Skin of body (tissue), 2 donors: Measurements from ENCODE around the gene RYR2. TPM values are rescaled to one million over a fixed set of nuclear protein-coding genes. Genes with fewer than 3 reads are reported as not detected.
"Not testable (repeated sequence)": the region's sequence is repeated elsewhere in the genome, so short reads cannot be mapped to it uniquely, and the experiment has no call there.

Experiments
- DNase-seq: peaks from one replicate; lab custom pipeline; 2025; lab: John Stamatoyannopoulos, UW
- total RNA-seq: library from RNA; depleted of rRNA; stranded (reverse); fragments of >200 nt; gene quantifications from one replicate; pipeline ENCODE4 v1.2.3, GENCODE V29; 2014

Gene RYR2
- total RNA-seq, 1 donor from 2014 or later, result 1.1 TPM

DNA sequence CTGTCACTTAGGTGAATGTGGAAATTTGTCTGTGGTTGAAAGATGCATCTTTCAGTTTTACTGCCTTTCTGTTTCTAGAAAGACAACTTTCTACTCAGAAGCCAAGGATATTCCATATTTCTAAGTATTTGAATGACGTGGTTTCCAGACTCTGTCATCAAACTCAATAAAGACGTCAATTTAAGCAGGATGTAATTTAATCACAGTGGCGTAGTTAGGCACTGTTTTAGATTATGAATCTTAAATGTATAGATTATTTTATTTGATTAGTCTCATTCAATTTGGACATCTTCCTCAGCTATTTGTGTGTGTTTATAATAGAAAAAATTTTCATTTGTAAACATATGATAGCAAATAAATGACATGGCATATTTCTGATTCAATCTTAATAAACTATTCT is 298.9 kb downstream of the RYR2 start:
- no peak for DNase-seq

DNA sequence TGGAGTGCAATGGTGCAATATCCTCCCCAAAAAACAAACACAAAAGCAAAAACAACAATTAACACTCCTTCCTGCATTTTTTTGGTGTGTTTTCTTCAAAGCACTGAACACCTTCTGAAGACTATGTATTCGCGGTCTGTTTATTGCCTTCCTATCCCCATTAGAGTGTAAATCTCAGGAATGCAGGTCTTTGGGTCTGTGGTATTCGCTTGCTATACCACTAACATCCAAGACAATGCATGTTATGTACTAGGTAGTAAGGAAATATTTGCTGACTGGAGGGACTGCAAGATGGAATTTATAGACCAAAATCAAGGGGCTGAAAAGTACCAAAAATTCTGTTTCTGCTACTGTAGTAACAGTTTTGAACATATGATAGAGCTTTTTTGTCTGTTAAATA is 299.4 kb downstream of the RYR2 start:
- no peak for DNase-seq

DNA sequence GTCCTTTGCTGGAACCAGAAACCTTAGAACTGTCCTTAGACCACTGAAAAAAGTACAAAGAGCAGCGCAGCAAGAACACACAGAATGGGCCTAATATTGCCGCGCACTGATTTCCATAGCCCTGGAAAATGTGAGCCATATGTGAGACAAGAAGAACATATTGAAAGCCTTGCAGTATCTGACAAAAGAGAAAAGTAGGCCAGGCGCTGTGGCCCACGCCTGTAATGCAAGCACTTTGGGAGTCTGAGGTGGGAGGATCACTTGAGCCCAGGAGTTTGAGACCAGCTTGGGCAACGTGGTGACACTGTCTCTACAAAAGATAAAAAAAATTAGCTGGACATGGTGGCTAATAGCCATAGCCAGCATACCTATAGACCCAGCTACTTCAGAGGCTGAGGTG is 300.7 kb downstream of the RYR2 start:
- DNase-seq, result no peak

DNA sequence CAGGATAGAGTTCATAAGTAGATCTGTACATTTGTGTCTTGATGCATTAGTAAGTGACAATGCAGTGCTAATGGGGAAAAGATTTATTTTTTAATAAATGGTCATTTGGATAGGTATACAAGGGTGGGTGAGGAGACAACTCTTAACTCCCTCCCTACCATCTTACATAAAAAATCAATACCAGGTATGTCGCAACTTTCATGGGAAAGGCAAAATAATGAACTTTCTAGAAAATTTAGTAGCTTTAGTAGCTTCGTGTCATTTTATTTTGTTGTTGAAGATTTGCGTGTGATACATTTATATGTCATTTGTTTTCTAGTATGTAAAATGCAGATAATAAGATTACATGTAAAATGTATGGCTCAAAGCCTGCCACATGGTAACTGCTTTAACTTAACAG is 310.8 kb downstream of the RYR2 start:
- no peak for DNase-seq

DNA sequence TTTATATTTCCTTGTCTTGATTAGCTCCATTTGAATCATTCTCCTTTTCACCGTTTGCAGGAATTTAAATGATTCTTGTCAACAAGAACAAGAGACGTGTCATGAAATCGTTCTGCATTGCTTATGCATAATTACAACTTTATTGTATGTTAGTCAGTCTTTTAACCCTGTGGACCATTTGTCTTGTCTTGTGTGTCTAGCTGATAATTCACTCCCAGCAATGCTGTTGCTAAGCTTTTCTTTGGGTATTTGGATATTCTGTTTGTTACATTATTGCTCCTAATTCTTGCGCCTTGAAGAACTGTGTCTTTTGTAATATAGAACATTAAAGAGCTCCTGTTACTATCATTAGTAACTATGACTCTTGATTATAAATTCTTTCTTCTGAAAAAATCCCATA is 311.9 kb downstream of the RYR2 start:
- no peak for DNase-seq

DNA sequence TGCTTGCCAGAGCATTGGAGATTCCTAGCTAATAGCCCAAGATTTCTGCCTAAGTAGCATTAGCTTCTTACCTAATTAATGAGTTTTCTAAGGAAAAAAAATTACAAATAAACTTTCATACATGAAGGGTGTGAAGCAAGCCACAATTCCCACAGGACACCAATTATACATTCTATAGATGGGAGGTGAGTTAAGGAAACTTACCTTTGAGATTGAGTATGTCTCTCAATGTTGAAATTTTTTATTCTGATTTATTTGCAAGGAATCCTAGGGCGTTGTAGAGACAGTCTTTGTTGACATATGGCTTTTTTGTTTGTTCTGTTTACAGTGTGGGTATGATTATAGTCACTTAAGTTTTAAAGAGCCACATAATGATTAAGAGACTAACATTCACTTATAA is 313.0 kb downstream of the RYR2 start:
- no peak for DNase-seq

DNA sequence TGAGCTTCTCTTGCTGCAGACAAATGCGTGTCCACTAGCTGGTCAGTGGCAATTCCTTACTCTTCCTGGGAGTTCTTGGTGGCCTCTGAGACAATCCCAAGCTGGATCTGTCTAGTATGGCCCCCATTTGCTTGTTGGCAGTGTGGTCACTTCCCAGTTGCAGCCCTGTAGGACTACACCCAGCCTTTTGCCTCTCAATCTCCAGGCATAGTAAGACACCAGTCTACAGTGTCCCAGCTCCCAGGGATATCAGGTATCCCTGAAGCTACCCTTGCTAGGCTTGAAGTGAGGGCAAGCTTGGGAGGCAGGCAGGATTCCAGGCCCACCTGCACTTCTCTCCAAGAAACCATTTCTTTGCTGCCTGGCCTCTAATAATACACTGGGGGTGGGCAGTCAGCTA is 316.6 kb downstream of the RYR2 start:
- DNase-seq, result no peak

DNA sequence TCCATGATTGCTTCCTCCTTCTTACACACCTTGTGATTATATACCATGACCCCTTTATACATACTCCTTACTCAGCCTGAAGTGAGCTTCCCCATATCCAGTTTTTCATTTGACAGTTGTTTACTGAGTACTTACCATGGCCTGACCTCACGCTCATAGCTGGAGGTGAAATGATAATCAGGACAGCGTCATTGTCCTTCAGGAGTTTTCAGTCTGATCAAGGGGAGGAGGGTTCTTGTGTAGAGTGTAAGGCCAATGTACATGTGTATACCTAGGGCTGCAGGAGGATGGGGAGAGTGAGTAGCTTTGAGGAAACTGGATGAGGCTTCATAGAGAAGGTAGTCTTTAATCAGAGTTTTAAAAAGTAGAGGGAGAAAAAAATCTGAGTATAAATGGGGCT is 325.8 kb downstream of the RYR2 start:
- no peak for DNase-seq

DNA sequence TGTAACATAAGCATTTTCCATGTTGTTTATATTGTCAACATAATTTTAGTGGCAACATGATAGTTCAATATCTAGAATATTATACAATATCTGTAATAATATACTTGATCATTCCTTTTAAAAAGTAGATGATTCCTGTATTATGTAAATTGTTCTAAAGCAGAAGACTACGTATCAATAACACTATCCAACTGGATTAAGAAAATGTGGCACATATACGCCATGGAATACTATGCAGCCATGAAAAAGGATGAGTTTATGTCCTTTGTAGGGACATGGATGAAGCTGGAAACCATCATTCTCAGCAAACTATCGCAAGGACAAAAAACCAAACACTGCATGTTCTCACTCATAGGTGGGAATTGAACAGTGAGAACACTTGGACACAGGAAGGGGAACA is 329.5 kb downstream of the RYR2 start:
- DNase-seq, result not testable (repeated sequence)

DNA sequence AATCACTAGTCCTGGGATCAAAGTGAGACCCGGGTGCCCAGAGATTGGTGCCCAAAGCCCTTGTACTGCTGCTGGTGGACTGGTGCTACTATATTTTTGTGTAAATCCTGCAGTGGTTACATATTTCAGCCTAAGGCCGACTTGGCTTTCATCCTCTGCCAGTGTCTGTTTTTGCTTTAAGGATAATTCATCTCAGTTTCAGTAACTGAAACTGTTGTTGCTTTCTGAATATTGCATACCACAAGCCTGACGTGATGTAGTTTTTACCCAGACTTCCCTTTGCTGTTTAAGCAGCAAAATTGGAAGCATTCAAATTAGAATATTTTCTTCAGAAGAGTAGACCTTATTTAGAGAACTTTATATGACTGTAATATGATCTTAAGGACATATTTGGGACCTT is 341.8 kb downstream of the RYR2 start:
- DNase-seq, result peak; percentile 92

DNA sequence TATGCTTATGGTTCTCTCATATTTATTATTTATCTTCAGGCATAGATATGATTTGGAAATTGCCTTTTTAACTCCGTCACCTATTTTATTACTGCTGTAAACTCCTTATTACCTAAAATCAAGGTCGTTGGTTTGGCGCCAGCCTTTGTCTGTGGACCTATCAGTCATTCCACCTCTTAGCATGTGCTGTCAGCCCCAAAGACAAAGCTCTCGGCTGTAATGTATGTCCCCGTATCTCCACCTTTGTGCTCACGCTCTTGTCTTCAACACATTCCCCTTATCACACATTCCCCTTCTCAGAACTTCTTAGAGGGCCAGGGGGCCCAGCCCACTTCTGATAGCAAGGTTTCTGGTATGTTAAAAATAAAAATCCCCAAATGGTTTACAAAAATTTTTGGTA is 342.2 kb downstream of the RYR2 start:
- no peak for DNase-seq

DNA sequence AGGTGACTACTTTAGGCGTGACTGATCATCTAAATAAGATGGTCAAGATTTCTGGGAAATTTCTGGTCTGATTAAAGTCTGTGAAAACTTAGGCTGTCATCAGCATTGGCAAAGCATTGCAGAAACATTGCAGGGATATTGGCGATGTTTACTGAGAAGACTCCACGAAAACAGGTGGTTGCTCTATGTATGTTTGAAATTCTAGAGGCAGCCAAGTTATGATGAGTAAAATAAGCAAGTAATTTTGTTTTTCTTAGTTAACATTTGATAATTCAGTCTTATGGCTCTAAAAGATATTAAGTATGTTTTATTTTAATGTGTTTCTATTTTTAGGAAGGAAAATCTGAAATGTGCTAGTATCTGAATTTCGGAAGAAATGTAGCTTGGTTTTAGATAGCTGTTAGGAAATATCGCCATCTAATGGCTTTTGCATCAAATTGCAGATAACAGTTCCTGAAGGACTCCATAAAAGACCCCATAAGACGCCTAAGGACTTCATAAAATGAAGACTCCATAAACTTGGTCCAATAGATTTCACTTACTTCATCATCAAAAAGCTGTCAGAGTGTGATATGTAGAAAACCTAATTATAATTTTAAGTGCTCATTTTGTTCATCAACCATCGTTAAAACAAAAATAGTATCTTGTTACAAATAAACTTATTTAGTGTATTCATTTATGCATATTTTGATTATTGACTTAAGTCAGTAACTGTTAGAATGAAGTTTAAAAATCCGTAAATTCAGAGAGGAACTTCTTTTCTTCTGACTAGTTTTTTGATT is 344.6 kb downstream of the RYR2 start:
- peak; percentile 38 for DNase-seq

DNA sequence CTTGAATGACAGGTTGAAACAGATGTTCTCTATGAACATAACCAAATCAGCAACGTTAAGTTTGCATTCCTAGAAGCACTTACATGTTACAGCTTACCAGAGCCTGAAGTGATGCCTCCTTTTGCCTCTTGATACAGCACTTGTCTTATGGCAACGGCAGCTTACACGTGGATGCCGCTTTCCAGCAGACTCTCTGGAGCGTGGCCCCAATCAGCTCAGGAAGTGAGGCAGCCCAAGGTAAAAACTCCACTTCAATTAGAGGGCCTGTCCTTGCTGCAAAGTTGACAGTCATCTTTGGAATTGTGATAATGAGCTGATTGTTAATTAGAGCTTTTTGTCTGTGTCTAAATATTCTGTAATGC is 345.1 kb downstream of the RYR2 start:
- no peak for DNase-seq

DNA sequence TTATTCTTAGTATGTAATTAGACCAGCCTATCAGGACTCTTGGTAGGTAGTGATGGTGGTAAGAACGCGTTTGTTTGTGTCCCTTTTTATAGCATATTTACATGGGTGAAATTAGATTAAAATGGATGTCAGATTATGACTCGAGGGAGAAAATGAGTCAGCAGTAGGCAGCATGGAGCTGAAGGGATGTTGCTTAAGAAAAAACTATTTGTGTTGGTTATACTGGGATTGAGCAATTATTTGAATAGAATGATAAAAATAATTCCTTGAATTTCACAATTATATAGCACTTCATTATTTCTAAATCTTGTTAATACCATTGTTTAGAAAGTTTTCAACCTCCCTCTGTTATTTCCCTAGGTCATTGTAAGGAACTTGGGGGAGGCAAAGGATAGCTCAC is 348.8 kb downstream of the RYR2 start:
- no peak for DNase-seq

DNA sequence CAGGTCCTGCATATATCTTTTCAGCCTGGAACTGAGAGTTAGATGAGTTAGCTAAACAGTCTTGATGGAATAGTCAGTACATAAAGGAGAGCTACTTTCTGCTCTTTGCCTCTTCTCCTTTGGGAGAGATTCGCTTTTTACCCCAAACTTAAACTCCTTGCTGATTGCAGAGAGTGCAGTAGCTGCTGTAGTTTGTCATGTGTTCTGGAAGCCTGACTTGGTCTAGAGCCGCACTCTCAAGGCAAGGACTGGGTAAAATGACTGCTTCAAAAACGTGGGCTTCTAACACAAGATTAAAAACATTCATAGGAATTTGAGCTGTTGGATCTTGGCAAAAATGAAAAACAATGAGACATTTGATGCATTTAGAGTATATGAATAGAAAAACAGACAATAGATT is 351.6 kb downstream of the RYR2 start:
- DNase-seq, result no peak

DNA sequence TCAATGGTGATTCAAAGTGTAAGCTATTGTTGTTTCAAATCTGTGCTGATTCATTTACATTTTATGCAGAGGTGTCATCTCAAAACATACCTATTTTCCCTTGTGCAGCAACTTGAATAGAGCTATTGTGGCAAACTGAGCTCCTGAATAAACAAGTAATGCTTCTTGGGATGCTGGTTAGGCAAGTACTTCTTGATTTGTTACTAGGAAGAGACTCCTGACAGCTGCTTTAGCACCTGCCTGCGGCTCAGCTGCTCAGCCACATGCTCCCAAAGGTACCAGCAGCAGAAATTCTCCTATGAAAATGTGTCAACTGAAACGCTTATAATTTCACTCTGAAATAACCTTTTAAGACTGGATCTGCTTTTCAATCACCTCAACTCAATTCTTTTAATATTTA is 352.3 kb downstream of the RYR2 start:
- no peak for DNase-seq

DNA sequence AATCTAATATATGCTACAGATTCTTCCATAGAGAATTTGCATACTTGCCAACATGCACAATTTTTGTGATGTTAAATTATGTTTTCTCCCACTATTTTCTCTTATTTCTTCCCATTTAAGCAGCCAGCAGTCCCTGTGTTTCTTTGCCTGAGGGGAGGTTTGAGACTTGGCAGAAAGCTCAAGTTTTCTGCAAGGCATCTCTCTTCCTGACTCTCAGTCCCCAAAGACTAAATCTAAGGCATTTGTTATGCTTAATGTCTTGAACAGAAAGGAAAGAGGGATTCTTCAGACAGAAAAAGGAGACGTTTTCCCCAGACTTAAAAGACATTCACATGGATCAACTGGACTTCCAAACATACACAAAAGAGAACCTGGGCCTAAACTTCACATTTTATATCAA is 354.4 kb downstream of the RYR2 start:
- DNase-seq, result peak; percentile 22

DNA sequence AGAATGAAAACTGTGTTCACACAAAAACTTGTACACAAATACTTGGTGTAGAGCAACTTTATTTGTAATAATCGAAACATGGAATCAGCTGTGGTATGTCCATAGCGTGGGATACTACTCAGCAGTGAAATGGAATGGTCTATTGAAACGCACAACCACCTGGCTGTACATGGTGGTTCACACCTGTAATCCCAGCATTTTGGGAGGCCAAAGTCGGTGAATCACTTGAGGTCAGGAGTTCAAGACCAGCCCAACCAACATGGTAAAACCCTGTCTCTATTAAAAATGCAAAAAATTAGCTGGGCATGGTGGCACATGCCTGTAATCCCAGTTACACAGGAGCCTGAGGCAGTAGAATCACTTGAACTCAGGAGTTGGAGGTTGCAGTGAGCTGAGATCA is 356.8 kb downstream of the RYR2 start:
- no peak for DNase-seq

DNA sequence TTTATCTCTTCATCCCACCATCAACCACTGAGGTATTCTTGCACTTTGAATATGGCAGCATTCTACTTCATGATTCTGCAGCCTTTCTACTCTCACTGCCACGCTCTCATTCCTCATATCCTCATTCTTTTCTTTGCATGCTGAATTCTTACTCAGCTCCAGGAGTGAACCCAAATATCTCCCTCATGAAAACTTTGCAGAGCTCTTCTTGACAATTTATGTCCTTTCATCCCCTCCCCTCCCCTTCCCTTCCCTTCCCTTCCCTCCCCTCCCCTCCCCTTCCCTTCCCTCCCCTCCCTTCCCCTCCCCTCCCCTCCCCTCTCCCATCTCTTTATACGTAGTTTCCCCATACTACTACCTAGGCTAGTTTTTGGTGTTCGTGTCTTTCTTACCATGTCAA is 363.9 kb downstream of the RYR2 start:
- no peak for DNase-seq

DNA sequence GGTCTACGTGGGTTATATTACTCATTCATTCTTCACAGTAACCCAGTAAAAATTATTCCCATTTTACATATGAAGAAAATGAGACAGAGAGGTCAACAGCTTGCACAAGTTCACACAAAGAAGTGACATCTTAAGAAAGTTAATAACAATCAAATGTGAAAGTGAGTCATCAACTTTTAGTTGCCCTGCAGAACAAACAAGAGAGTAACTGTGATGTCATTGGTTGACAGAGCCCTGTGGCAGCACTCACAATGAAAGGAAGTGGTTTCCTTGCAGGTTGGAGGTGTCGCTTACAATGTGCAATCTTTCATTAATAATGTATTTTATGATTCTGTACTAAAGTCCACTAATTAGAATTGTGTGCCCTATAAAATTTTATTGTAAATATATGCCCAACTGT is 369.6 kb downstream of the RYR2 start:
- no peak for DNase-seq

DNA sequence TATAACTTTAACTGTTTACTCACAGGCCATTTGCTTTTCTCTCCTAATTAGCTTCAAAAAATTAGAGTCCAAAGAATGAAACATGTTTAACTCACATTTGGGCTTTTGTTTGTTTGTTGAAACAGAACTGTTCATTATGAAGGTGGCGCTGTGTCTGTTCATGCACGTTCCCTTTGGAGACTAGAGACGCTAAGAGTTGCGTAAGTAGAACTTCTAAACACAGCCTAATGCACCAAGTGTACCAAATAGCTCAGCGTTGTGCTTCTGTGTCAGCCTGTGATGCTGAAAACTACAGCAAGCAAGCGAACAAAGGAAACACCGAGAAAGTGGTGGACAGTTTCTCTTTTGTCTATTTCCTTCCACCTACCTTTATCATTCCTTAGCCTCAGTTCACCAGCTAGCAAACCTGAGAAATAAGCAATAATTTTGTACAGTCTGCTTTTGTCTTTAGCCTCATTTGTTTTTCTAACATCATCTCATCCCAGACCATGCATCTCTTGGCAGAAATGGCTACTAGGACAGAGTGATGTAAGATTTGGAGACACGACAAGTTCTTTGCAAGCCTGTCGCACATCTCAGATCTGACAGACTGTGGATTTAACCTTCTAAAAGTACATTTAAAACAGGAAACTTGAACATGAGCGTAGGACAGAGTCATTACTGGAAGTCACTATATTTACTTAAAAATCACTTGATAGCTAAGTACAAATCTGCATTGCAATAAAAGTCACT is 375.1 kb downstream of the RYR2 start:
- no peak for DNase-seq

DNA sequence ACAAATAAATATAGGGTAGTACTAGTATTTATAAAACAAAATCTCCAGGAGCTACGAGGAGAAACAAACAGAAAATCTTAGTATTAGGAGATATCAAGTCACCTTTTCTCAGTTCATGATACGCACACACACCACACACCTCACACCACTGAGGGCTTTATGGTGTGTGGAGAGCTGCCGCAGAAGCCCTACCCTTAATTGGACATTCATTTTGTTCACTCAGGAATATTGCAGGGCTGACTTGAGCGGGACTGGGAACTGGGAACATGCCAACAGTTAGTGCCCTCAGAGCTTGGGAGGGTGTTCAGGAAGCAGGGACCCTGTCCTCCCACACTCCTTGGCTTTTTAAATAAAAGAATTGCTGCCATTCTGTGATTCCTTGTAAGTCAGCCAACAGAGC is 386.8 kb downstream of the RYR2 start:
- DNase-seq, result no peak

DNA sequence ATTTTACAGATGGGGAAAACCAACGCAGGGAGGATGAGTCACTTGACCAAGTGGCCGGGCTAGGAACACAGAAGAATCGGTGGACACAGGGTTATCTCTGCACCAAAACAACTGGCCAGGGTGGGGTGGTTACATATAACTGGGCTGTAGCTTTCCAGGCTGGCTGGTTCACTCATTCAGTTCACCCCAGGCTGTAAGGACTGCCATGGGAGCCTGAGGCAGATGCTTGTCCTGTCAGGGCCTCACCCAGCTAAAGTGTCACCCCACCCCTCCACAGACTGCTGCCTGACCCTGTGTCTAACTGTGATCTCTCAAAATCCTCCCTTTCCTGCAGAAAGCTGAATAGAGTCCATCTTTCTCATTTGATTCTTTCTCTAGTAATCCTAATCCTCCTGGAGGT is 387.3 kb downstream of the RYR2 start:
- DNase-seq, result no peak
